Natural killer cell (primary cell): Measurements from ENCODE around the gene C13orf46. TPM values are rescaled to one million over a fixed set of nuclear protein-coding genes. Genes with fewer than 3 reads are reported as not detected.

ENCODE experiments used
- ATAC-seq, 3 donors: fragments of 150-1000 bp in 2 of 3; fragments of 200-7000 bp in 1 of 3; cut with Tn5 transposase; 1 replicate in 1 of 3; 2 replicates in 2 of 3; pipeline ENCODE4 v1.10.0; 2021; ENCODE audit warnings: mild to moderate bottlenecking in 2 of 3, moderate library complexity in 2 of 3
- DNase-seq, 2 donors: peaks; one replicate each; pipeline versions ENCODE4 v3.0.0 to v3.0.0-alpha.2; 2013 to 2021; ENCODE audit warnings: mixed read lengths in 1 of 2
- H3K27ac ChIP-seq: one replicate; pipeline ENCODE4 v1.5.1; 2013; ENCODE audit warnings: mild to moderate bottlenecking, low read length
- H3K27me3 ChIP-seq: one replicate; pipeline ENCODE4 v1.6.1; 2013; ENCODE audit warnings: low read length; ENCODE audit not compliant: control insufficient read depth, insufficient read depth
- H3K36me3 ChIP-seq: one replicate; pipeline ENCODE4 v1.6.1; 2013; ENCODE audit warnings: low read length; ENCODE audit not compliant: control insufficient read depth, insufficient read depth
- H3K4me1 ChIP-seq: one replicate; pipeline ENCODE4 v1.6.1; 2013; ENCODE audit warnings: low read length; ENCODE audit not compliant: control insufficient read depth, insufficient read depth
- H3K4me3 ChIP-seq: one replicate; pipeline ENCODE4 v1.5.1; 2013; ENCODE audit warnings: low read length
- H3K9me3 ChIP-seq: one replicate; pipeline ENCODE4 v1.6.1; 2013; ENCODE audit warnings: low read length; ENCODE audit not compliant: control insufficient read depth, insufficient read depth
- H3K27ac Mint-ChIP-seq, 2 donors: one replicate each; pipeline ENCODE4 v1.8.0; 2022; ENCODE audit warnings: mild to moderate bottlenecking in 2 of 2, mixed read lengths in 2 of 2, moderate library complexity in 1 of 2
- H3K27me3 Mint-ChIP-seq, 2 donors: one replicate each; pipeline ENCODE4 v1.8.0; 2022; ENCODE audit warnings: low read depth in 2 of 2, mixed read lengths in 2 of 2
- H3K36me3 Mint-ChIP-seq: one replicate; pipeline ENCODE4 v1.8.0; 2022; ENCODE audit warnings: mixed read lengths
- H3K4me1 Mint-ChIP-seq, 2 donors: one replicate each; pipeline ENCODE4 v1.8.0; 2022; ENCODE audit warnings: mixed read lengths in 2 of 2
- H3K4me3 Mint-ChIP-seq: one replicate; pipeline ENCODE4 v1.8.0; 2022; ENCODE audit warnings: mild to moderate bottlenecking, moderate library complexity, mixed read lengths
- H3K9me3 Mint-ChIP-seq, 2 donors: one replicate each; pipeline ENCODE4 v1.8.0; 2022; ENCODE audit warnings: mixed read lengths in 2 of 2
- WGBS: methylation state at CpG from one replicate; pipeline ENCODE4 v1.1.7; 2013; ENCODE audit warnings: missing lambda C conversion rate; ENCODE audit not compliant: insufficient coverage; 5-methylcytosine and 5-hydroxymethylcytosine counted together
- intact Hi-C: fragments of 100-400 bp; cut with micrococcal nuclease; formaldehyde crosslinking; loops from one replicate; pipeline ENCODE4 v1.14.2; 2022
- total RNA-seq, 4 donors: library from RNA; stranded (reverse); fragments of 120-200 nt in 1 of 4; gene quantifications; one replicate each; pipeline versions ENCODE4 v1.2.3 to v1.2.4, GENCODE V29; 2013 to 2022
- TF ChIP-seq, protein P1 (sequence below): fragments of 200-600 bp; IDR thresholded peaks from one replicate; pipeline ENCODE4 v1.8.0; 2022; ENCODE audit warnings: antibody characterized with exemption

The C13orf46 gene
- total RNA-seq, 3 donors from 2014 or later (not counting 1 experiment from before 2014, with no cell fraction given) = 21.1 to 23.9 (median 23.5) TPM

DNA sequence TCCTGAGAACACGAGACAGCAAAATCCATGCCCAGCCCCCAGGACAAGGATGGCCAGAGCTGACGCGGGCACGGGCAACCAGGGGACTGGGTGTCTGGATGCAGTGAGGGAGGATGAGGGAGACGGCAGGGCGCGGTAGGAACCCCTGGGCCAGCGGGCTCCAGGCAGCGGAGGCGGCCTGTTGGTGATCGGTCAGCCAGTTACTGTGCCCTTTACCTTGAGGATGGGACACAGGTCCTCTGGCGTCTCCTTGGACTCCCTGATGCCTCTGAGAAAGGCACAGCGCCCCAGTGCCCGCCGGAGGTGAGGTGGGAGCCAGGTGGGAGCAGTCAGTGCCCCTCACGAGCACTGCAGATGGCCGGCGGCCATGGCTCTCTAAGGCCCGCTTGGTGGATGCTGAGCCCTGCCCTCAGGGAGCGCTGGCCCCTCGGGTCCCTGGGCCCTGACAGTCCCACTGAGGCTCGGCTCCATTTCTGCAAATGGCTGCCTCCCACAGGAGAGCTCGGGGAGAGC is 31.2 kb downstream of the C13orf46 start:
- H3K4me1 ChIP-seq = no peaks in the 10 kb centered on the region
- no peak overlapping the region for H3K4me3 Mint-ChIP-seq
- no peaks in the 10 kb centered on the region for H3K36me3 Mint-ChIP-seq
- no peaks in the 10 kb centered on the region for H3K36me3 ChIP-seq
- H3K4me3 ChIP-seq = no peak overlapping the region
- intact Hi-C loops = no loop called here
- H3K9me3 Mint-ChIP-seq = no peaks in the 10 kb centered on the region
- no peaks in the 10 kb centered on the region for H3K9me3 ChIP-seq
- no peak overlapping the region for H3K27ac Mint-ChIP-seq
- DNase-seq (no peak), ATAC-seq (peak in 1 of 3 donors; percentile 2)
- no peak overlapping the region for H3K27ac ChIP-seq
- no peaks in the 10 kb centered on the region for H3K27me3 ChIP-seq
- H3K4me1 Mint-ChIP-seq = peaks cover 0 to 29% of the 10 kb centered on the region in 2 donors
- WGBS = 94% methylated on average over 23 of the region's 23 CpGs
- no peaks in the 10 kb centered on the region for H3K27me3 Mint-ChIP-seq
- TF ChIP-seq, protein P1, sequence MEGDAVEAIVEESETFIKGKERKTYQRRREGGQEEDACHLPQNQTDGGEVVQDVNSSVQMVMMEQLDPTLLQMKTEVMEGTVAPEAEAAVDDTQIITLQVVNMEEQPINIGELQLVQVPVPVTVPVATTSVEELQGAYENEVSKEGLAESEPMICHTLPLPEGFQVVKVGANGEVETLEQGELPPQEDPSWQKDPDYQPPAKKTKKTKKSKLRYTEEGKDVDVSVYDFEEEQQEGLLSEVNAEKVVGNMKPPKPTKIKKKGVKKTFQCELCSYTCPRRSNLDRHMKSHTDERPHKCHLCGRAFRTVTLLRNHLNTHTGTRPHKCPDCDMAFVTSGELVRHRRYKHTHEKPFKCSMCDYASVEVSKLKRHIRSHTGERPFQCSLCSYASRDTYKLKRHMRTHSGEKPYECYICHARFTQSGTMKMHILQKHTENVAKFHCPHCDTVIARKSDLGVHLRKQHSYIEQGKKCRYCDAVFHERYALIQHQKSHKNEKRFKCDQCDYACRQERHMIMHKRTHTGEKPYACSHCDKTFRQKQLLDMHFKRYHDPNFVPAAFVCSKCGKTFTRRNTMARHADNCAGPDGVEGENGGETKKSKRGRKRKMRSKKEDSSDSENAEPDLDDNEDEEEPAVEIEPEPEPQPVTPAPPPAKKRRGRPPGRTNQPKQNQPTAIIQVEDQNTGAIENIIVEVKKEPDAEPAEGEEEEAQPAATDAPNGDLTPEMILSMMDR = no peak

DNA sequence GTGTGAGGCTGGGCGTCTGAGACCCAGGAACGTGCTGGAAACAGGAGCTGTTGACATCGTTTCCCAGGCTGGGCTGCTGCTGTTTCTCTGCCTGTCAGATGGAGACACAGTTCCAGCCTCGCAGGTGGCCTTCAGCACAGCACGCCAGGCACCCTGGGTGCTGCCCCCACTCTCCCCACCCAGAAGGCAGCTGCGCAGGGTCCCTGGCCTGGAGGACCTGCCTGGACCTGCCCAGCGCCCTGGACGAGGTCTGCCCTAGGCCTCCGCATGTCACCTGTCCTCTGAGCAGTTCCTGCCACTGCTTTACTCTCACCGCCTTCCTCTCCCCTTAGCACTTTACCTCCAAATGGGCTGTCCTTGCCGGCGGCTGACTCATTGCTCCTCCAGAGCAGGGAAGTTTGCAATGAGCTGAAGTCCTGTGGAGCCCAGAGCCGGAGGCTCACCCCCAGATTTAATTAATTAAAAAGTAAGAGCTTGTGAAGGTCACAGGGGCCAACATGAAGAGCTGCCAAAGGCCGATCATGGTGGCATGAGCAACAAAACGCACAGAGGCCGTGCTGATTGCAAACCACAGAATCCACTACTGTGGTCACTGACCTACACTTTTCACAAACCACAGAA is 32.2 kb downstream of the C13orf46 start:
- intact Hi-C loops = no loop called here

DNA sequence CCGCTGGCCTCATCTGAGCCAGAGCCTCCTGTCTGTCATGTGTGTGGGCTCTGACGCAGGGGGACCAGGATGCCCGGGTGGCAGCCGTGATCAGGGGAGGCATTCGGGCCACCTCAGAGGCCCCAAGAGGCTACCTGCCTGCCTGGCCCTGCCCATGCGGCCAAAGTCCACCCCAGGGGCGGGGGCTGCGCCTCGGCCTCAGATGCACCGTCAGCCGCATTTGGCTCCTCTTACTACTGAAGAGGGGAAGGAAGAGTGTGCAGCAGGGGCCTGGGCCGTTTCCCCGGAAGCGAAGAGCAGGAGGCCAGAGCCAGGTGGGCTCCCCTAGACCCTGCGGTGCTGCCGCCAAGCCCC is 34.0 kb downstream of the C13orf46 start:
- intact Hi-C loops = no loop called here
- no peak overlapping the region for H3K27ac ChIP-seq

More for the DNA sequence above, 32.2 kb downstream of the C13orf46 start:
- TF ChIP-seq, protein P1 = no peak
- 65% methylated on average over 15 of the region's 16 CpGs for WGBS
- Mint-ChIP-seq H3K36me3 (no peaks in the 10 kb centered on the region), H3K4me1 (peaks cover 0 to 25% of the 10 kb centered on the region in 2 donors), H3K9me3 (no peaks in the 10 kb centered on the region), H3K4me3 (no peak overlapping the region), H3K27me3 (no peaks in the 10 kb centered on the region), H3K27ac (no peak overlapping the region)
- Histone ChIP-seq H3K9me3 (no peaks in the 10 kb centered on the region), H3K27me3 (no peaks in the 10 kb centered on the region), H3K4me3 (no peak overlapping the region), H3K27ac (no peak overlapping the region), H3K4me1 (no peaks in the 10 kb centered on the region), H3K36me3 (no peaks in the 10 kb centered on the region)
- ATAC-seq (no peak), DNase-seq (no peak)

More for the DNA sequence above, 34.0 kb downstream of the C13orf46 start:
- Histone ChIP-seq H3K36me3 (no peaks in the 10 kb centered on the region), H3K4me1 (no peaks in the 10 kb centered on the region), H3K9me3 (no peaks in the 10 kb centered on the region), H3K4me3 (no peak overlapping the region), H3K27me3 (no peaks in the 10 kb centered on the region)
- H3K27ac Mint-ChIP-seq = no peak overlapping the region
- WGBS = 81% methylated on average over 16 of the region's 16 CpGs
- TF ChIP-seq, protein P1 = no peak
- peaks cover 0 to 14% of the 10 kb centered on the region in 2 donors for H3K4me1 Mint-ChIP-seq
- peaks cover 0 to 3% of the 10 kb centered on the region in 2 donors for H3K27me3 Mint-ChIP-seq
- DNase-seq (no peak), ATAC-seq (no peak)
- no peak overlapping the region for H3K4me3 Mint-ChIP-seq
- no peaks in the 10 kb centered on the region for H3K36me3 Mint-ChIP-seq
- no peaks in the 10 kb centered on the region for H3K9me3 Mint-ChIP-seq
